GM12878 (cell line): ENCODE results near the gene ADGRG1. TPM values are rescaled to one million over a fixed set of nuclear protein-coding genes. Genes with fewer than 3 reads are reported as not detected.

ENCODE experiments used
- CREB1 ChIP-seq: IDR thresholded peaks from 2 replicates; pipeline ENCODE4 v1.6.1; 2012; ENCODE audit warnings: low read depth, mild to moderate bottlenecking, inconsistent platforms
- ETV6 ChIP-seq, 2 experiments: fragments of 450-650 bp in 1 of 2; IDR thresholded peaks in 1 of 2; conservative IDR thresholded peaks in 1 of 2; 2 replicates each; pipeline ENCODE4 v1.6.1; 2014; ENCODE audit warnings: antibody characterized with exemption in 1 of 2, borderline replicate concordance in 1 of 2, low read depth in 1 of 2, mild to moderate bottlenecking in 1 of 2, moderate library complexity in 1 of 2
- NBN ChIP-seq: fragments of 450-650 bp; IDR thresholded peaks from 2 replicates; pipeline ENCODE4 v1.6.1; 2016
- NR2F1 ChIP-seq: fragments of 450-650 bp; conservative IDR thresholded peaks from 2 replicates; pipeline ENCODE4 v1.6.1; 2017; ENCODE audit warnings: mild to moderate bottlenecking
- NRF1 ChIP-seq: conservative IDR thresholded peaks from 2 replicates; pipeline ENCODE4 v1.6.1; 2011; ENCODE audit warnings: mild to moderate bottlenecking, low read depth, low read length, improper control_type of control experiment
- RAD21 ChIP-seq: IDR thresholded peaks from 2 replicates; pipeline ENCODE4 v1.6.1; 2011; ENCODE audit warnings: mild to moderate bottlenecking, low read depth, low read length, moderate library complexity; ENCODE audit not compliant: insufficient read depth
- WRNIP1 ChIP-seq: IDR thresholded peaks from 2 replicates; pipeline ENCODE4 v1.6.1; 2011; ENCODE audit warnings: low read depth, low read length, improper control_type of control experiment, borderline replicate concordance
- ZBTB40 ChIP-seq: fragments of 450-650 bp; IDR thresholded peaks from 2 replicates; pipeline ENCODE4 v1.6.1; 2016; ENCODE audit warnings: mild to moderate bottlenecking, moderate library complexity, borderline replicate concordance
- ZNF274 ChIP-seq: IDR thresholded peaks from one replicate; pipeline ENCODE4 v1.8.0; 2011; ENCODE audit not compliant: insufficient read length, insufficient read depth
- polyA plus RNA-seq, 11 experiments: library from polyadenylated mRNA; depleted of rRNA in 4 of 11; unstranded in 6 of 11; stranded (reverse) in 5 of 11; fragments of >200 nt; fragmentation: Nextera tagmentation in 4 of 11; fragmentation: Illumina TruSeq in 1 of 11; extraction: Ambion mirVana in 4 of 11; extraction: Trizol in 1 of 11; gene quantifications; 1 replicate in 1 of 11; 2 replicates in 10 of 11; pipeline versions ENCODE4 v1.2.1 to v1.2.3, GENCODE V29; 2011 to 2016; ENCODE audit warnings: inconsistent platforms in 2 of 11, missing spikeins in 2 of 11, low read depth in 1 of 11
- total RNA-seq, 4 experiments: library from RNA; depleted of rRNA in 3 of 4; stranded (reverse); fragments of >200 nt in 3 of 4; fragmentation: Illumina TruSeq in 1 of 4; extraction: Trizol in 1 of 4; gene quantifications; 2 replicates each; pipeline versions ENCODE4 v1.2.1 to v1.2.3, GENCODE V29; 2013 to 2021
- TF ChIP-seq, protein P1 (sequence below): fragments of 150-350 bp; IDR thresholded peaks from 2 replicates; pipeline ENCODE4 v1.6.1; 2014; ENCODE audit warnings: mild to moderate bottlenecking, low read depth, low read length
- TF ChIP-seq, protein P2 (sequence below): fragments of 450-650 bp; IDR thresholded peaks from 2 replicates; pipeline ENCODE4 v1.6.1; 2017; ENCODE audit warnings: mild to moderate bottlenecking, low read depth, inconsistent platforms; ENCODE audit not compliant: poor library complexity, severe bottlenecking
- TF ChIP-seq, protein P3 (sequence below): IDR thresholded peaks from 2 replicates; pipeline ENCODE4 v1.6.1; 2011; ENCODE audit warnings: borderline replicate concordance, low read depth, mild to moderate bottlenecking, moderate library complexity, mixed read lengths, low read length; ENCODE audit not compliant: insufficient read depth; ENCODE audit errors: extremely low read length
- TF ChIP-seq, protein P4 (sequence below): fragments of 450-650 bp; IDR thresholded peaks from 2 replicates; pipeline ENCODE4 v1.6.1; 2017; ENCODE audit warnings: borderline replicate concordance
- TF ChIP-seq, protein P5 (sequence below): fragments of 450-650 bp; formaldehyde crosslinking; IDR thresholded peaks from 2 replicates; pipeline ENCODE4 v1.4.0; 2022; ENCODE audit warnings: mild to moderate bottlenecking, moderate library complexity

The ADGRG1 gene
- total and polyA plus RNA-seq, 10 of the 15 experiments (the other 5 are each of a cell fraction or from before 2014, with no cell fraction given) = 0.07 to 2.0 (median 0.75) TPM

GRCh38 chr16:57600048-57600835 lies 28.2 kb upstream of the ADGRG1 start (continued):
- TF ChIP-seq, protein P1, sequence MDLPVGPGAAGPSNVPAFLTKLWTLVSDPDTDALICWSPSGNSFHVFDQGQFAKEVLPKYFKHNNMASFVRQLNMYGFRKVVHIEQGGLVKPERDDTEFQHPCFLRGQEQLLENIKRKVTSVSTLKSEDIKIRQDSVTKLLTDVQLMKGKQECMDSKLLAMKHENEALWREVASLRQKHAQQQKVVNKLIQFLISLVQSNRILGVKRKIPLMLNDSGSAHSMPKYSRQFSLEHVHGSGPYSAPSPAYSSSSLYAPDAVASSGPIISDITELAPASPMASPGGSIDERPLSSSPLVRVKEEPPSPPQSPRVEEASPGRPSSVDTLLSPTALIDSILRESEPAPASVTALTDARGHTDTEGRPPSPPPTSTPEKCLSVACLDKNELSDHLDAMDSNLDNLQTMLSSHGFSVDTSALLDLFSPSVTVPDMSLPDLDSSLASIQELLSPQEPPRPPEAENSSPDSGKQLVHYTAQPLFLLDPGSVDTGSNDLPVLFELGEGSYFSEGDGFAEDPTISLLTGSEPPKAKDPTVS = no peak
- TF ChIP-seq, protein P2, sequence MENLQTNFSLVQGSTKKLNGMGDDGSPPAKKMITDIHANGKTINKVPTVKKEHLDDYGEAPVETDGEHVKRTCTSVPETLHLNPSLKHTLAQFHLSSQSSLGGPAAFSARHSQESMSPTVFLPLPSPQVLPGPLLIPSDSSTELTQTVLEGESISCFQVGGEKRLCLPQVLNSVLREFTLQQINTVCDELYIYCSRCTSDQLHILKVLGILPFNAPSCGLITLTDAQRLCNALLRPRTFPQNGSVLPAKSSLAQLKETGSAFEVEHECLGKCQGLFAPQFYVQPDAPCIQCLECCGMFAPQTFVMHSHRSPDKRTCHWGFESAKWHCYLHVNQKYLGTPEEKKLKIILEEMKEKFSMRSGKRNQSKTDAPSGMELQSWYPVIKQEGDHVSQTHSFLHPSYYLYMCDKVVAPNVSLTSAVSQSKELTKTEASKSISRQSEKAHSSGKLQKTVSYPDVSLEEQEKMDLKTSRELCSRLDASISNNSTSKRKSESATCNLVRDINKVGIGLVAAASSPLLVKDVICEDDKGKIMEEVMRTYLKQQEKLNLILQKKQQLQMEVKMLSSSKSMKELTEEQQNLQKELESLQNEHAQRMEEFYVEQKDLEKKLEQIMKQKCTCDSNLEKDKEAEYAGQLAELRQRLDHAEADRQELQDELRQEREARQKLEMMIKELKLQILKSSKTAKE = no peak
- TF ChIP-seq, protein P3, sequence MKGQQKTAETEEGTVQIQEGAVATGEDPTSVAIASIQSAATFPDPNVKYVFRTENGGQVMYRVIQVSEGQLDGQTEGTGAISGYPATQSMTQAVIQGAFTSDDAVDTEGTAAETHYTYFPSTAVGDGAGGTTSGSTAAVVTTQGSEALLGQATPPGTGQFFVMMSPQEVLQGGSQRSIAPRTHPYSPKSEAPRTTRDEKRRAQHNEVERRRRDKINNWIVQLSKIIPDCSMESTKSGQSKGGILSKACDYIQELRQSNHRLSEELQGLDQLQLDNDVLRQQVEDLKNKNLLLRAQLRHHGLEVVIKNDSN = no peak
- TF ChIP-seq ZBTB40 (no peak), ZNF274 (no peak), ETV6 (conservative IDR thresholded peaks at IDR 0.05 in 1 of 2, IDR thresholded peaks at IDR 0.05 in 1 of 2; ENCODE audit: borderline replicate concordance in 1 of 2, low read depth in 1 of 2) (no peak), RAD21 (peak; percentile 80), NBN (no peak), NRF1 (no peak), WRNIP1 (no peak), CREB1 (no peak), NR2F1 (peak; percentile 68; the same call in 1 of the 2 replicates)
- TF ChIP-seq, protein P4, sequence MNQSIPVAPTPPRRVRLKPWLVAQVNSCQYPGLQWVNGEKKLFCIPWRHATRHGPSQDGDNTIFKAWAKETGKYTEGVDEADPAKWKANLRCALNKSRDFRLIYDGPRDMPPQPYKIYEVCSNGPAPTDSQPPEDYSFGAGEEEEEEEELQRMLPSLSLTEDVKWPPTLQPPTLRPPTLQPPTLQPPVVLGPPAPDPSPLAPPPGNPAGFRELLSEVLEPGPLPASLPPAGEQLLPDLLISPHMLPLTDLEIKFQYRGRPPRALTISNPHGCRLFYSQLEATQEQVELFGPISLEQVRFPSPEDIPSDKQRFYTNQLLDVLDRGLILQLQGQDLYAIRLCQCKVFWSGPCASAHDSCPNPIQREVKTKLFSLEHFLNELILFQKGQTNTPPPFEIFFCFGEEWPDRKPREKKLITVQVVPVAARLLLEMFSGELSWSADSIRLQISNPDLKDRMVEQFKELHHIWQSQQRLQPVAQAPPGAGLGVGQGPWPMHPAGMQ = no peak
- TF ChIP-seq, protein P5, sequence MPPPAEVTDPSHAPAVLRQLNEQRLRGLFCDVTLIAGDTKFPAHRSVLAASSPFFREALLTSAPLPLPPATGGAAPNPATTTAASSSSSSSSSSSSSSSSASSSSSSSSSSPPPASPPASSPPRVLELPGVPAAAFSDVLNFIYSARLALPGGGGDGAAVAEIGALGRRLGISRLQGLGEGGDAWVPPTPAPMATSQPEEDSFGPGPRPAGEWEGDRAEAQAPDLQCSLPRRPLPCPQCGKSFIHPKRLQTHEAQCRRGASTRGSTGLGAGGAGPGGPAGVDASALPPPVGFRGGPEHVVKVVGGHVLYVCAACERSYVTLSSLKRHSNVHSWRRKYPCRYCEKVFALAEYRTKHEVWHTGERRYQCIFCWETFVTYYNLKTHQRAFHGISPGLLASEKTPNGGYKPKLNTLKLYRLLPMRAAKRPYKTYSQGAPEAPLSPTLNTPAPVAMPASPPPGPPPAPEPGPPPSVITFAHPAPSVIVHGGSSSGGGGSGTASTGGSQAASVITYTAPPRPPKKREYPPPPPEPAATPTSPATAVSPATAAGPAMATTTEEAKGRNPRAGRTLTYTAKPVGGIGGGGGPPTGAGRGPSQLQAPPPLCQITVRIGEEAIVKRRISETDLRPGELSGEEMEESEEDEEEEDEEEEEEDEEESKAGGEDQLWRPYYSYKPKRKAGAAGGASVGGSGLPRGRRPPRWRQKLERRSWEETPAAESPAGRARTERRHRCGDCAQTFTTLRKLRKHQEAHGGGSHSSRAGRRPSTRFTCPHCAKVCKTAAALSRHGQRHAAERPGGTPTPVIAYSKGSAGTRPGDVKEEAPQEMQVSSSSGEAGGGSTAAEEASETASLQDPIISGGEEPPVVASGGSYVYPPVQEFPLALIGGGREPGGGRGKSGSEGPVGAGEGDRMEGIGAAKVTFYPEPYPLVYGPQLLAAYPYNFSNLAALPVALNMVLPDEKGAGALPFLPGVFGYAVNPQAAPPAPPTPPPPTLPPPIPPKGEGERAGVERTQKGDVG = no peak
